GM12878 (cell line): ENCODE measurements around the gene ELMO2. TPM values are rescaled to one million over a fixed set of nuclear protein-coding genes. Genes with fewer than 3 reads are reported as not detected.

ENCODE experiments used
- ATAC-seq: fragments of 200-7000 bp; cut with Tn5 transposase; 3 replicates; pipeline ENCODE4 v1.9.1; 2020; ENCODE audit warnings: mild to moderate bottlenecking, moderate library complexity
- BruUV-seq: library from RNA; stranded (reverse); fragments of 400-500 nt; replicated peaks from 2 replicates; lab custom pipeline; 2021; lab: Mats Ljungman, UMichigan
- CTCF ChIA-PET: fragments of 300-600 bp; sonication (Branson Sonifier 250); formaldehyde crosslinking; extraction: SDS; loops from one replicate; lab custom pipeline; 2021; ENCODE audit warnings: inconsistent platforms; lab: Yijun Ruan, JAX
- POLR2A ChIA-PET: fragments of 350-600 bp; formaldehyde crosslinking; extraction: SDS; loops from one replicate; lab custom pipeline; 2021; ENCODE audit warnings: inconsistent platforms; lab: Charles Lee
- RAD21 ChIA-PET: fragments of 300-600 bp; sonication (Branson Sonifier 250); formaldehyde crosslinking; loops from one replicate; lab custom pipeline; 2023; ENCODE audit warnings: antibody characterized with exemption; ENCODE audit not compliant: unreplicated experiment; lab: Charles Lee
- SMC1A ChIA-PET: fragments of 300-600 bp; sonication (Branson Sonifier 250); formaldehyde crosslinking; loops from one replicate; lab custom pipeline; 2023; ENCODE audit not compliant: unreplicated experiment, uncharacterized antibody; lab: Charles Lee
- DNase-seq: peaks from one replicate; pipeline ENCODE4 v3.0.0-alpha.2; 2011; ENCODE audit warnings: low read depth, low spot score
- FAIRE-seq: peaks from 3 replicates; lab custom pipeline; 2011; peaks lifted over from hg19 to GRCh38; lab: Jason Lieb, UNC
- H2AFZ ChIP-seq: 2 replicates; pipeline ENCODE4 v1.6.0; 2011; ENCODE audit warnings: low read depth, low read length, control low read depth; ENCODE audit not compliant: control insufficient read depth
- H3K27ac ChIP-seq: 2 replicates; pipeline ENCODE4 v1.5.1; 2011; ENCODE audit warnings: control low read depth; ENCODE audit not compliant: control insufficient read depth, insufficient read depth
- H3K27me3 ChIP-seq, 2 experiments: replicated peaks in 1 of 2; 2 replicates each; pipeline versions ENCODE4 v1.6.0 to v1.6.1; 2011; ENCODE audit warnings: low read length in 1 of 2; ENCODE audit not compliant: control insufficient read depth in 2 of 2, insufficient read depth in 2 of 2
- H3K36me3 ChIP-seq, 2 experiments: 2 replicates each; pipeline ENCODE4 v1.5.1; 2011; ENCODE audit warnings: low read length in 1 of 2; ENCODE audit not compliant: control insufficient read depth in 2 of 2, insufficient read depth in 2 of 2
- H3K4me1 ChIP-seq: 2 replicates; pipeline ENCODE4 v1.6.1; 2011; ENCODE audit warnings: mild to moderate bottlenecking, low read length, moderate library complexity, mixed read lengths; ENCODE audit not compliant: control insufficient read depth, insufficient read depth
- H3K4me2 ChIP-seq: 2 replicates; pipeline ENCODE4 v1.6.0; 2011; ENCODE audit warnings: control low read depth; ENCODE audit not compliant: control insufficient read depth, insufficient read depth
- H3K4me3 ChIP-seq: fragments of 200-600 bp; sonication (generic); 2 replicates; pipeline ENCODE4 v1.5.1; 2016
- H3K79me2 ChIP-seq: 2 replicates; pipeline ENCODE4 v1.6.0; 2011; ENCODE audit warnings: low read length; ENCODE audit not compliant: control insufficient read depth, insufficient read depth
- H3K9ac ChIP-seq: 2 replicates; pipeline ENCODE4 v1.8.0; 2011; ENCODE audit warnings: low read length, control low read depth, mixed read lengths; ENCODE audit not compliant: control insufficient read depth, insufficient read depth
- H3K9me3 ChIP-seq: replicated peaks from 3 replicates; pipeline ENCODE4 v1.5.1; 2011; ENCODE audit warnings: mild to moderate bottlenecking, low read length; ENCODE audit not compliant: control insufficient read depth, insufficient read depth
- H4K20me1 ChIP-seq: 2 replicates; pipeline ENCODE4 v1.6.0; 2011; ENCODE audit not compliant: control insufficient read depth, insufficient read depth
- BACH1 ChIP-seq: fragments of 450-650 bp; IDR thresholded peaks from 2 replicates; pipeline ENCODE4 v1.6.1; 2017; ENCODE audit warnings: mild to moderate bottlenecking, borderline replicate concordance
- CEBPZ ChIP-seq: fragments of 150-350 bp; IDR thresholded peaks from 2 replicates; pipeline ENCODE4 v1.6.1; 2016; ENCODE audit warnings: low read depth, low read length
- E2F4 ChIP-seq: IDR thresholded peaks from 2 replicates; pipeline ENCODE4 v1.6.1; 2012; ENCODE audit warnings: low read depth, low read length, improper control_type of control experiment
- EP300 ChIP-seq, 2 experiments: fragments of 150-350 bp in 1 of 2; IDR thresholded peaks; 2 replicates each; pipeline ENCODE4 v1.6.1; 2011 to 2012; ENCODE audit warnings: low read depth in 2 of 2, low read length in 2 of 2, borderline replicate concordance in 1 of 2, improper control_type of control experiment in 1 of 2, inconsistent platforms in 1 of 2; ENCODE audit not compliant: control insufficient read depth in 1 of 2
- FOXM1 ChIP-seq: IDR thresholded peaks from 2 replicates; pipeline ENCODE4 v1.6.1; 2012; ENCODE audit warnings: low read depth, mild to moderate bottlenecking, inconsistent platforms, low read length, moderate library complexity
- NR2C1 ChIP-seq: fragments of 450-650 bp; IDR thresholded peaks from 2 replicates; pipeline ENCODE4 v1.6.1; 2017; ENCODE audit warnings: antibody characterized with exemption, mild to moderate bottlenecking, moderate library complexity
- NRF1 ChIP-seq: conservative IDR thresholded peaks from 2 replicates; pipeline ENCODE4 v1.6.1; 2011; ENCODE audit warnings: mild to moderate bottlenecking, low read depth, low read length, improper control_type of control experiment
- POLR2AphosphoS2 ChIP-seq: IDR thresholded peaks from 2 replicates; pipeline ENCODE4 v1.6.1; 2011; ENCODE audit warnings: low read depth, mild to moderate bottlenecking, low read length, improper control_type of control experiment, moderate library complexity
- SMAD1 ChIP-seq: fragments of 450-650 bp; IDR thresholded peaks from 2 replicates; pipeline ENCODE4 v1.6.1; 2018; ENCODE audit warnings: mild to moderate bottlenecking, low read depth; ENCODE audit not compliant: partially characterized antibody
- SMAD5 ChIP-seq: IDR thresholded peaks from 2 replicates; pipeline ENCODE4 v1.6.1; 2016; ENCODE audit warnings: antibody characterized with exemption, low read depth
- SUZ12 ChIP-seq: fragments of 200-600 bp; sonication (generic); IDR thresholded peaks from one replicate; pipeline ENCODE4 v1.6.1; 2018; ENCODE audit warnings: antibody characterized with exemption, mild to moderate bottlenecking; ENCODE audit not compliant: unreplicated experiment
- TAF1 ChIP-seq: IDR thresholded peaks from 2 replicates; pipeline ENCODE4 v1.6.1; 2011; ENCODE audit warnings: mild to moderate bottlenecking, low read depth, low read length, borderline replicate concordance
- TCF12 ChIP-seq: IDR thresholded peaks from 2 replicates; pipeline ENCODE4 v1.6.1; 2011; ENCODE audit warnings: low read depth, mild to moderate bottlenecking, low read length
- ZBED1 ChIP-seq: IDR thresholded peaks from 2 replicates; pipeline ENCODE4 v1.6.1; 2016; ENCODE audit warnings: borderline replicate concordance
- ZNF217 ChIP-seq: fragments of 450-650 bp; IDR thresholded peaks from 2 replicates; pipeline ENCODE4 v1.6.1; 2017; ENCODE audit warnings: antibody characterized with exemption, mild to moderate bottlenecking
- WGBS: methylation state at CpG from one replicate; pipeline ENCODE4 v1.1.6; 2016; ENCODE audit warnings: low lambda C conversion rate; ENCODE audit not compliant: insufficient replicate concordance, insufficient coverage; ENCODE audit errors: missing lambda C conversion rate; 5-methylcytosine and 5-hydroxymethylcytosine counted together
- in situ Hi-C: fragments of 300-500 bp; cut with MboI; formaldehyde crosslinking; loops from 9 replicates; pipeline ENCODE4 v1.14.3; 2018; ENCODE audit warnings: mixed read lengths
- intact Hi-C: fragments of 100-400 bp; cut with micrococcal nuclease; formaldehyde crosslinking; loops from one replicate; pipeline ENCODE4 v1.14.2; 2022; ENCODE audit not compliant: unreplicated experiment
- polyA plus RNA-seq, 11 experiments: library from polyadenylated mRNA; depleted of rRNA in 4 of 11; unstranded in 6 of 11; stranded (reverse) in 5 of 11; fragments of >200 nt; fragmentation: Nextera tagmentation in 4 of 11; fragmentation: Illumina TruSeq in 1 of 11; extraction: Ambion mirVana in 4 of 11; extraction: Trizol in 1 of 11; gene quantifications; 1 replicate in 1 of 11; 2 replicates in 10 of 11; pipeline versions ENCODE4 v1.2.1 to v1.2.3, GENCODE V29; 2011 to 2016; ENCODE audit warnings: inconsistent platforms in 2 of 11, missing spikeins in 2 of 11, low read depth in 1 of 11
- total RNA-seq, 4 experiments: library from RNA; depleted of rRNA in 3 of 4; stranded (reverse); fragments of >200 nt in 3 of 4; fragmentation: Illumina TruSeq in 1 of 4; extraction: Trizol in 1 of 4; gene quantifications; 2 replicates each; pipeline versions ENCODE4 v1.2.1 to v1.2.3, GENCODE V29; 2013 to 2021
- TF ChIP-seq, protein P1 (sequence below): fragments of 450-650 bp; IDR thresholded peaks from 2 replicates; pipeline ENCODE4 v1.6.1; 2017; ENCODE audit warnings: mild to moderate bottlenecking, moderate library complexity

ELMO2 gene
- total and polyA plus RNA-seq, 10 of the 15 experiments (the other 5 are each of a cell fraction or from before 2014, with no cell fraction given), result 14.2 to 40.2 (median 37.6) TPM

DNA sequence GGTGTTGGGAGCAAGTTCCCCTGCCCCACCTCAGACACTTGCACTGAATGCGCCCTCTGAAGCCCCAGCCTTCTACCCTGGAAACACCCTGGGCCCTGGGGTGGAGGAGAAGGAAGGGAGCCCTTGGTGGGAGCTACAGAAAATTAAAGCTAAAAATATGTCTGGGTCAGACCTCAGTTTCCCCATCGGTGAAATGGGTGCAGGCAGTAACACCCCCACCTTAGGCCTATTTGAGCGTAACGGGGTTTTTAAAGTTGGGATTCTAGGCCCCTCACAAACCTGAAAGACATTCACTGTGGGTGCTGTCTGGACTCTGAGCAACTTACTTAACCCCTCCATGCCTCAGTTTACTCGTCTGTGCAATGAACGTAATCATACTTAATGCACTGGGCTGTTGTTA is 78.9 kb downstream of the ELMO2 start (continued):
- TF ChIP-seq, protein P1, sequence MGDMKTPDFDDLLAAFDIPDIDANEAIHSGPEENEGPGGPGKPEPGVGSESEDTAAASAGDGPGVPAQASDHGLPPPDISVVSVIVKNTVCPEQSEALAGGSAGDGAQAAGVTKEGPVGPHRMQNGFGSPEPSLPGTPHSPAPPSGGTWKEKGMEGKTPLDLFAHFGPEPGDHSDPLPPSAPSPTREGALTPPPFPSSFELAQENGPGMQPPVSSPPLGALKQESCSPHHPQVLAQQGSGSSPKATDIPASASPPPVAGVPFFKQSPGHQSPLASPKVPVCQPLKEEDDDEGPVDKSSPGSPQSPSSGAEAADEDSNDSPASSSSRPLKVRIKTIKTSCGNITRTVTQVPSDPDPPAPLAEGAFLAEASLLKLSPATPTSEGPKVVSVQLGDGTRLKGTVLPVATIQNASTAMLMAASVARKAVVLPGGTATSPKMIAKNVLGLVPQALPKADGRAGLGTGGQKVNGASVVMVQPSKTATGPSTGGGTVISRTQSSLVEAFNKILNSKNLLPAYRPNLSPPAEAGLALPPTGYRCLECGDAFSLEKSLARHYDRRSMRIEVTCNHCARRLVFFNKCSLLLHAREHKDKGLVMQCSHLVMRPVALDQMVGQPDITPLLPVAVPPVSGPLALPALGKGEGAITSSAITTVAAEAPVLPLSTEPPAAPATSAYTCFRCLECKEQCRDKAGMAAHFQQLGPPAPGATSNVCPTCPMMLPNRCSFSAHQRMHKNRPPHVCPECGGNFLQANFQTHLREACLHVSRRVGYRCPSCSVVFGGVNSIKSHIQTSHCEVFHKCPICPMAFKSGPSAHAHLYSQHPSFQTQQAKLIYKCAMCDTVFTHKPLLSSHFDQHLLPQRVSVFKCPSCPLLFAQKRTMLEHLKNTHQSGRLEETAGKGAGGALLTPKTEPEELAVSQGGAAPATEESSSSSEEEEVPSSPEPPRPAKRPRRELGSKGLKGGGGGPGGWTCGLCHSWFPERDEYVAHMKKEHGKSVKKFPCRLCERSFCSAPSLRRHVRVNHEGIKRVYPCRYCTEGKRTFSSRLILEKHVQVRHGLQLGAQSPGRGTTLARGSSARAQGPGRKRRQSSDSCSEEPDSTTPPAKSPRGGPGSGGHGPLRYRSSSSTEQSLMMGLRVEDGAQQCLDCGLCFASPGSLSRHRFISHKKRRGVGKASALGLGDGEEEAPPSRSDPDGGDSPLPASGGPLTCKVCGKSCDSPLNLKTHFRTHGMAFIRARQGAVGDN, result no peak
- TF ChIP-seq SMAD5 (no peak), EP300 (IDR thresholded peaks at IDR 0.05; ENCODE audit: borderline replicate concordance in 1 of 2, control insufficient read depth in 1 of 2, low read depth in 2 of 2, low read length in 2 of 2) (no peak), FOXM1 (no peak), NR2C1 (no peak), ZBED1 (no peak), E2F4 (no peak)

- no peaks in the 10 kb centered on the region for H3K4me1 ChIP-seq
- no peak overlapping the region for H3K4me2 ChIP-seq
- no peaks in the 10 kb centered on the region for H3K79me2 ChIP-seq
- intact Hi-C loops, result no loop called here
- in situ Hi-C loops, result no loop called here
- H2AFZ ChIP-seq, result no peak overlapping the region
- no TSS peak for BruUV-seq
- no peaks in the 10 kb centered on the region for H3K9me3 ChIP-seq
- no peak for FAIRE-seq
- 6% methylated on average over 1 of the region's 1 CpG for WGBS
- RAD21 ChIA-PET, result interaction anchor here (1.3 kb wide), 1 partner anchor 24 kb away, joined by 3 read pairs; no protein-coding TSS in a partner anchor
- SMC1A ChIA-PET, result no interaction called here
- DNase-seq, result no peak
- peaks cover 0 to 4% of the 10 kb centered on the region in 2 experiments; a peak in 2 of 4 replicates for H3K27me3 ChIP-seq
- TF ChIP-seq CEBPZ, result no peak
- TF ChIP-seq SMAD1, result no peak
- no peak for TF ChIP-seq NRF1
- no peak for TF ChIP-seq BACH1
- TF ChIP-seq SUZ12, result no peak
- TF ChIP-seq POLR2AphosphoS2, result no peak
- no peak for TF ChIP-seq TAF1
- TF ChIP-seq TCF12, result no peak
- TF ChIP-seq ZNF217, result no peak
- CTCF ChIA-PET, result interaction anchor here (0.9 to 2.6 kb wide), 3 partner anchors 19 to 138 kb away, joined by 3 to 14 read pairs (median 4); no protein-coding TSS in a partner anchor
- H3K27ac ChIP-seq, result no peak overlapping the region
- ATAC-seq, result no peak
- H4K20me1 ChIP-seq, result no peaks in the 10 kb centered on the region
- H3K9ac ChIP-seq, result no peak overlapping the region
- POLR2A ChIA-PET, result no interaction called here
- H3K4me3 ChIP-seq, result no peak overlapping the region
- H3K36me3 ChIP-seq, result no peaks in the 10 kb centered on the region
Observed at GRCh38 chr20:46325789-46326188, 80.6 kb downstream of the ELMO2 start.
